NB4 (cell line): ENCODE measurements around the gene AQP7.
"Not testable (repeated sequence)": the region's sequence is repeated elsewhere in the genome, so short reads cannot be mapped to it uniquely, and the experiment has no call there.

ENCODE experiments used
- CTCF ChIP-seq: IDR thresholded peaks from one replicate; pipeline ENCODE4 v1.5.1; 2012; ENCODE audit warnings: low read depth, low read length
- POLR2A ChIP-seq: IDR thresholded peaks from 2 replicates; pipeline ENCODE4 v1.6.1; 2011; ENCODE audit warnings: mild to moderate bottlenecking; ENCODE audit not compliant: insufficient read length; ENCODE audit errors: extremely low read depth

DNA sequence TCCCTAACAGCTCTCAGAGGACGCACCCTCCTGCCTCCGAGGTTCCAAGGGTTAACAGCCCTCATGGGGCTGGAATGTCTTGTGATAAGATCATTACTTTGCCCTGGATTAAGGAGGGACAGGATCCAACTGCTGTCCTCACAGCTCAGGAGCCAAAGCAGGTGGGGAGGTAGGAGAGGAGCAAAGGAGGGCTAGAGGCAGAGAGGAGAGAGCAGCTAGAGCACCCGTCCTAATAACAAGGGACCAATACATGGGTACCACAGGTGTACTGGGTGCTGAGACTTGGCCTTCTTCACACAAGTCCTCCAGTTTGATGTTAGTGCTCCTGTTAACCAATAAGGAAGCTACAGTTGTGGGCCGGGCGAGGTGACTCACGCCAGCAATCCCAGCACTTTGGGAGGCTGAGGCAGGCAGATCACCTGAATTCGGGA, 9.8 kb downstream of the AQP7 start:
- not testable (repeated sequence) for TF ChIP-seq CTCF, POLR2A
